HepG2 (cell line): ENCODE data around the gene IMMT. TPM values are rescaled to one million over a fixed set of nuclear protein-coding genes. Genes with fewer than 3 reads are reported as not detected.
"Not testable (repeated sequence)": the region's sequence is repeated elsewhere in the genome, so short reads cannot be mapped to it uniquely, and the experiment has no call there.

Source experiments
- ATAC-seq: fragments of 200-7000 bp; cut with Tn5 transposase; 3 replicates; pipeline ENCODE4 v1.9.1; 2020; ENCODE audit warnings: mild to moderate bottlenecking, moderate library complexity
- BruUV-seq: library from RNA; stranded (reverse); fragments of 400-500 nt; replicated peaks from 2 replicates; lab custom pipeline; 2021; lab: Mats Ljungman, UMichigan
- CTCF ChIA-PET: fragments of 300-600 bp; formaldehyde crosslinking; extraction: SDS; loops from one replicate; lab custom pipeline; 2021; ENCODE audit warnings: low total read pairs, inconsistent platforms, low intra/inter-chr PET ratio; lab: Yijun Ruan, JAX
- POLR2A ChIA-PET: fragments of 350-600 bp; sonication (Branson Sonifier 250); formaldehyde crosslinking; loops from one replicate; lab custom pipeline; 2020; ENCODE audit warnings: antibody characterized with exemption, inconsistent platforms; lab: Yijun Ruan, JAX
- DNase-seq: peaks from one replicate; pipeline ENCODE4 v3.0.0-alpha.2; 2015; ENCODE audit warnings: low spot score
- FAIRE-seq: peaks from 3 replicates; lab custom pipeline; 2011; peaks lifted over from hg19 to GRCh38; lab: Jason Lieb, UNC
- H2AFZ ChIP-seq: one replicate; pipeline ENCODE4 v1.6.1; 2011; ENCODE audit warnings: low read length, inconsistent platforms
- H3K27ac ChIP-seq: fragments of 300-600 bp; 3 replicates; pipeline ENCODE4 v1.8.0; 2011; ENCODE audit warnings: mixed run types, mild to moderate bottlenecking, mixed read lengths, low read length, inconsistent platforms; ENCODE audit not compliant: insufficient read depth; ENCODE audit errors: extremely low read length
- H3K27me3 ChIP-seq, 2 experiments: fragments of 200-600 bp in 1 of 2; 2 replicates in 1 of 2; 3 replicates in 1 of 2; pipeline versions ENCODE4 v1.6.0 to v1.8.0; 2011; ENCODE audit warnings: low read length in 2 of 2, mild to moderate bottlenecking in 2 of 2, moderate library complexity in 2 of 2, inconsistent platforms in 1 of 2; ENCODE audit not compliant: insufficient read depth in 2 of 2, control insufficient read depth in 1 of 2
- H3K36me3 ChIP-seq, 2 experiments: fragments of 200-600 bp in 1 of 2; replicated peaks in 1 of 2; 2 replicates in 1 of 2; 3 replicates in 1 of 2; pipeline versions ENCODE4 v1.5.1 to v1.8.0; 2011; ENCODE audit warnings: low read length in 2 of 2, inconsistent platforms in 1 of 2; ENCODE audit not compliant: insufficient read depth in 2 of 2, control insufficient read depth in 1 of 2
- H3K4me1 ChIP-seq: 2 replicates; pipeline ENCODE4 v1.5.1; 2012; ENCODE audit warnings: low read length, inconsistent platforms; ENCODE audit not compliant: insufficient read depth
- H3K4me2 ChIP-seq: 2 replicates; pipeline ENCODE4 v1.6.0; 2011; ENCODE audit warnings: low read depth, low read length, inconsistent platforms
- H3K4me3 ChIP-seq, 3 experiments: fragments of 200-600 bp in 1 of 3; sonication (generic), shearing (Covaris generic) in 1 of 3; replicated peaks in 1 of 3; 2 replicates each; pipeline ENCODE4 v1.5.1; 2011 to 2016; ENCODE audit warnings: low read length in 3 of 3, inconsistent platforms in 2 of 3, low read depth in 2 of 3, mild to moderate bottlenecking in 2 of 3, control low read depth in 1 of 3, mixed read lengths in 1 of 3; ENCODE audit not compliant: insufficient read depth in 1 of 3
- H3K79me2 ChIP-seq: one replicate; pipeline ENCODE4 v1.6.1; 2011; ENCODE audit warnings: low read length, inconsistent platforms; ENCODE audit not compliant: insufficient read depth
- H3K9ac ChIP-seq: 2 replicates; pipeline ENCODE4 v1.6.0; 2011; ENCODE audit warnings: mild to moderate bottlenecking, low read depth, low read length, inconsistent platforms; ENCODE audit not compliant: insufficient read depth
- H3K9me3 ChIP-seq: 2 replicates; pipeline ENCODE4 v1.5.1; 2012; ENCODE audit warnings: mild to moderate bottlenecking, low read length
- H4K20me1 ChIP-seq: 2 replicates; pipeline ENCODE4 v1.6.0; 2011; ENCODE audit warnings: inconsistent platforms, mild to moderate bottlenecking, low read length, moderate library complexity; ENCODE audit not compliant: insufficient read depth
- KIAA2018 ChIP-seq: sonication (generic); formaldehyde crosslinking; IDR thresholded peaks from 2 replicates; pipeline ENCODE4 v1.5.0; 2020; ENCODE audit warnings: mild to moderate bottlenecking, missing genetic modification reagents, borderline replicate concordance
- WGBS: methylation state at CpG from one replicate; pipeline ENCODE4 v1.1.6; 2017; ENCODE audit warnings: low lambda C conversion rate; 5-methylcytosine and 5-hydroxymethylcytosine counted together
- in situ Hi-C: cut with HindIII; loops from 2 replicates; pipeline ENCODE4 v1.10.0; 2017; ENCODE audit warnings: low pct_unique_long_range_greater_than_20kb; ENCODE audit not compliant: extremely low pct_ligation_motif_present
- intact Hi-C: fragments of 100-400 bp; cut with micrococcal nuclease; formaldehyde crosslinking; loops from one replicate; pipeline ENCODE4 v1.10.0; 2022; ENCODE audit not compliant: unreplicated experiment
- polyA plus RNA-seq, 8 experiments: library from polyadenylated mRNA; depleted of rRNA in 3 of 8; stranded (reverse) in 7 of 8; unstranded in 1 of 8; fragments of >200 nt; fragmentation: Illumina TruSeq in 4 of 8; extraction: Trizol in 4 of 8; gene quantifications; 2 replicates each; pipeline versions ENCODE4 v1.2.1 to v1.2.3, GENCODE V29; 2011 to 2016; ENCODE audit warnings: low read depth in 4 of 8, missing spikeins in 1 of 8, mixed read lengths in 1 of 8; ENCODE audit not compliant: insufficient read depth in 1 of 8
- total RNA-seq, 5 experiments: library from RNA; depleted of rRNA; stranded (reverse); fragments of >200 nt; fragmentation: Illumina TruSeq; extraction: Trizol; gene quantifications; 2 replicates each; pipeline ENCODE4 v1.2.3, GENCODE V29; 2016; ENCODE audit warnings: low read depth in 1 of 5
- TF ChIP-seq, protein P1 (sequence below): sonication (generic); formaldehyde crosslinking; IDR thresholded peaks from 2 replicates; pipeline ENCODE4 v1.4.0; 2020; ENCODE audit warnings: mild to moderate bottlenecking, missing genetic modification reagents

IMMT gene
- total and polyA plus RNA-seq, 2 of the 13 experiments (the other 11 are each of a cell fraction or from before 2014, with no cell fraction given), result 63.5 to 119 TPM

- TF ChIP-seq KIAA2018 (CRISPR knock-in tag), result 0 out of 2 replicates have a peak, but pooled peaks have one; percentile 79
- TF ChIP-seq, protein P1, sequence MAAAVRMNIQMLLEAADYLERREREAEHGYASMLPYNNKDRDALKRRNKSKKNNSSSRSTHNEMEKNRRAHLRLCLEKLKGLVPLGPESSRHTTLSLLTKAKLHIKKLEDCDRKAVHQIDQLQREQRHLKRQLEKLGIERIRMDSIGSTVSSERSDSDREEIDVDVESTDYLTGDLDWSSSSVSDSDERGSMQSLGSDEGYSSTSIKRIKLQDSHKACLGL (CRISPR knock-in tag), result peak; percentile 86; the same call in 1 of the 2 replicates
These were observed at the start of gene IMMT (continued) for GRCh38 chr2:86195055-86195807.

GRCh38 chr2:86244781-86245180 is 49.5 kb upstream of the IMMT start:
- WGBS, result 70% methylated on average over 5 of the region's 5 CpGs
- POLR2A ChIA-PET, ATAC-seq, BruUV-seq, in situ Hi-C loops, H3K79me2 ChIP-seq, CTCF ChIA-PET, H3K9me3 ChIP-seq, DNase-seq, H3K4me1 ChIP-seq, H3K9ac ChIP-seq, H4K20me1 ChIP-seq, H3K27ac ChIP-seq, H2AFZ ChIP-seq, H3K4me3 ChIP-seq, FAIRE-seq, H3K4me2 ChIP-seq, H3K36me3 ChIP-seq, intact Hi-C loops: not testable (repeated sequence)
- H3K27me3 ChIP-seq, result peaks cover 3 to 33% of the 10 kb centered on the region in 2 experiments; a peak in 4 of 5 replicates
